ENCODE results near the gene GJD3. TPM values are rescaled to one million over a fixed set of nuclear protein-coding genes. Genes with fewer than 3 reads are reported as not detected.

The GJD3 gene
- polyA plus RNA-seq, 3 donors: not detected

DNA sequence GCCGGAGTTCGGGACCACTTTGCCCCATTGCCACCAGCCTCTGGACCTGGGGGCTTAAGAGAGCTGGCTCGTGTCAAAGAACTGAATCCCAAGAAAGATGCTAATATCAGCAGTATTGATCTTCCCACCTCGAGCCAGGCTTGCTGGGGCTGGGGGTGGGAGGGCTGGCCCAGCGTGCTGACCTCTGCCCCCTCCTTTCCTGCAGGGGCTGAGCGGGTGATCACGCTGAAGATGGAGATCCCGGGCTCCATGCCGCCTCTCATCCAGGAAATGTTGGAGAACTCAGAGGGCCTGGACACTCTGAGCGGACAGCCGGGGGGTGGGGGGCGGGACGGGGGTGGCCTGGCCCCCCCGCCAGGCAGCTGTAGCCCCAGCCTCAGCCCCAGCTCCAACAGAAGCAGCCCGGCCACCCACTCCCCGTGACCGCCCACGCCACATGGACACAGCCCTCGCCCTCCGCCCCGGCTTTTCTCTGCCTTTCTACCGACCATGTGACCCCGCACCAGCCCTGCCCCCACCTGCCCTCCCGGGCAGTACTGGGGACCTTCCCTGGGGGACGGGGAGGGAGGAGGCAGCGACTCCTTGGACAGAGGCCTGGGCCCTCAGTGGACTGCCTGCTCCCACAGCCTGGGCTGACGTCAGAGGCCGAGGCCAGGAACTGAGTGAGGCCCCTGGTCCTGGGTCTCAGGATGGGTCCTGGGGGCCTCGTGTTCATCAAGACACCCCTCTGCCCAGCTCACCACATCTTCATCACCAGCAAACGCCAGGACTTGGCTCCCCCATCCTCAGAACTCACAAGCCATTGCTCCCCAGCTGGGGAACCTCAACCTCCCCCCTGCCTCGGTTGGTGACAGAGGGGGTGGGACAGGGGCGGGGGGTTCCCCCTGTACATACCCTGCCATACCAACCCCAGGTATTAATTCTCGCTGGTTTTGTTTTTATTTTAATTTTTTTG, 8.5 kb downstream of the GJD3 start:
- Histone ChIP-seq H3K36me3 (replicated peaks in 1 of 2; ENCODE audit: control insufficient read depth in 1 of 2, insufficient read depth in 2 of 2, low read length in 2 of 2) (peaks cover 51 to 61% of the 10 kb centered on the region in 2 donors), H4K20me1 (ENCODE audit: insufficient read depth, low read length) (peaks cover 70% of the 10 kb centered on the region), H3K27me3 (ENCODE audit: control insufficient read depth in 2 of 2, insufficient read depth in 2 of 2, low read length in 2 of 2) (peaks cover 0 to 6% of the 10 kb centered on the region in 2 donors), H3K9me3 (replicated peaks in 1 of 2; ENCODE audit: control insufficient read depth in 1 of 2, insufficient read depth in 1 of 2, low read length in 2 of 2) (no peaks in the 10 kb centered on the region), H3K4me3 (replicated peaks in 1 of 3; ENCODE audit: low read depth in 2 of 3, low read length in 3 of 3) (no peak overlapping the region), H3K4me2 (replicated peaks; ENCODE audit: extremely low read depth, low read length, poor library complexity, severe bottlenecking) (no peak overlapping the region), H3K79me2 (ENCODE audit: insufficient read depth, low read length) (peaks cover 5% of the 10 kb centered on the region), H3K4me1 (ENCODE audit: control insufficient read depth in 1 of 2, insufficient read depth in 2 of 2, low read length in 2 of 2) (peaks cover 18 to 49% of the 10 kb centered on the region in 2 donors), H2AFZ (ENCODE audit: insufficient read depth, low read depth, low read length, poor library complexity, severe bottlenecking) (no peak overlapping the region), H3K27ac (ENCODE audit: low read depth in 1 of 2, low read length in 2 of 2) (no peak overlapping the region), H3K9ac (ENCODE audit: insufficient read depth, low read length, poor library complexity, severe bottlenecking) (no peak overlapping the region)
- Mint-ChIP-seq H3K27me3 (ENCODE audit: low read depth in 3 of 3) (peaks cover 8 to 12% (median 10%) of the 10 kb centered on the region in 3 donors), H3K36me3 (peaks cover 45 to 58% of the 10 kb centered on the region in 2 donors), H3K4me3 (no peak overlapping the region), H3K27ac (peak overlapping the region in 1 of 7 donors; percentile 31), H3K9me3 (no peaks in the 10 kb centered on the region), H3K4me1 (peaks cover 44% of the 10 kb centered on the region)
- DNase-seq: peak in 1 of 3 donors; percentile 8
- 94% methylated on average over 21 of the region's 33 CpGs for WGBS (ENCODE audit: insufficient coverage)
- TF ChIP-seq, protein P1, sequence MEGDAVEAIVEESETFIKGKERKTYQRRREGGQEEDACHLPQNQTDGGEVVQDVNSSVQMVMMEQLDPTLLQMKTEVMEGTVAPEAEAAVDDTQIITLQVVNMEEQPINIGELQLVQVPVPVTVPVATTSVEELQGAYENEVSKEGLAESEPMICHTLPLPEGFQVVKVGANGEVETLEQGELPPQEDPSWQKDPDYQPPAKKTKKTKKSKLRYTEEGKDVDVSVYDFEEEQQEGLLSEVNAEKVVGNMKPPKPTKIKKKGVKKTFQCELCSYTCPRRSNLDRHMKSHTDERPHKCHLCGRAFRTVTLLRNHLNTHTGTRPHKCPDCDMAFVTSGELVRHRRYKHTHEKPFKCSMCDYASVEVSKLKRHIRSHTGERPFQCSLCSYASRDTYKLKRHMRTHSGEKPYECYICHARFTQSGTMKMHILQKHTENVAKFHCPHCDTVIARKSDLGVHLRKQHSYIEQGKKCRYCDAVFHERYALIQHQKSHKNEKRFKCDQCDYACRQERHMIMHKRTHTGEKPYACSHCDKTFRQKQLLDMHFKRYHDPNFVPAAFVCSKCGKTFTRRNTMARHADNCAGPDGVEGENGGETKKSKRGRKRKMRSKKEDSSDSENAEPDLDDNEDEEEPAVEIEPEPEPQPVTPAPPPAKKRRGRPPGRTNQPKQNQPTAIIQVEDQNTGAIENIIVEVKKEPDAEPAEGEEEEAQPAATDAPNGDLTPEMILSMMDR (IDR thresholded peaks at IDR 0.05): no peak
- intact Hi-C loops (cut with micrococcal nuclease): loop anchor here (1.0 to 5.0 kb wide), 3 partner anchors 53 to 176 kb away; partner anchors contain the start of gene TOP2A (in 1 of the 2)

DNA sequence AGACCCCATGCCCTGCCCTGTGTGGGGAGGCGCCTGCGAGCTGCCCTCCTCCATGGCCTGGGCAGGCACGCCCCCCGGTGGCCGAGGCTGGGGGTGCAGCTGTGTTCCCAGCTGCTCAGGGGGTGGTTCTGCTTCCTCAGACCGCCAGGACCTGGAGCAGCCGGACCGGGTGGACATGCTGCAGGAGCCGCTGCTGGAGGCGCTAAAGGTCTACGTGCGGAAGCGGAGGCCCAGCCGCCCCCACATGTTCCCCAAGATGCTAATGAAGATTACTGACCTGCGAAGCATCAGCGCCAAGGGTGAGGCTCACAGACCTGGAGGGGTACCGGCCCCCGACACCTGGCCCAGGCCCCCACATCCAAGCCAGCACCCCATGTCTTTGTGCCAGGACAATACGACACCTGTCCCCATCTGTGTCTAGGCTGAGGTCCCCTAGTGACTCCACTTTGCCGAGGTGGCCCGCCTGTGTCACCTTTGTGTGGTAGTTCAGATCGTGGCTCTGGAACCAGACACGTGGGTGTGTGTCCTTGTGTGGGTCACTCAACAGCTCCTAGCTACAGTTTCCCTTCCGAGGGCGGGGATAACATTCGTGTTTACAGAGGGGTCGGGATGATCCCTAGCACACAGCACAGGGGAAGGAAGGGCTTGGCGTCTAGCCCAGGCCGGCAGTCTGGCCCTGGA, 9.3 kb downstream of the GJD3 start:
- peaks cover 58 to 69% of the 10 kb centered on the region in 2 donors for H3K36me3 ChIP-seq (replicated peaks in 1 of 2; ENCODE audit: control insufficient read depth in 1 of 2, insufficient read depth in 2 of 2, low read length in 2 of 2)

More for the DNA sequence above, 9.3 kb downstream of the GJD3 start:
- intact Hi-C loops (cut with micrococcal nuclease): loop anchor here (1.0 to 5.0 kb wide), 3 partner anchors 52 to 177 kb away; partner anchors contain the start of gene TOP2A (in 1 of the 2)
- no peak overlapping the region for H2AFZ ChIP-seq (ENCODE audit: insufficient read depth, low read depth, low read length, poor library complexity, severe bottlenecking)
- H3K36me3 Mint-ChIP-seq: peaks cover 52 to 67% of the 10 kb centered on the region in 2 donors
- H3K9me3 Mint-ChIP-seq: no peaks in the 10 kb centered on the region
- H3K27ac ChIP-seq (ENCODE audit: low read depth in 1 of 2, low read length in 2 of 2): no peak overlapping the region
- TF ChIP-seq, protein P1 (IDR thresholded peaks at IDR 0.05): peak; percentile 98
- peaks cover 44% of the 10 kb centered on the region for H3K4me1 Mint-ChIP-seq
- H3K79me2 ChIP-seq (ENCODE audit: insufficient read depth, low read length): peaks cover 13% of the 10 kb centered on the region
- peaks cover 3 to 5% (median 4%) of the 10 kb centered on the region in 3 donors for H3K27me3 Mint-ChIP-seq (ENCODE audit: low read depth in 3 of 3)
- no peaks in the 10 kb centered on the region for H3K27me3 ChIP-seq (ENCODE audit: control insufficient read depth in 2 of 2, insufficient read depth in 2 of 2, low read length in 2 of 2)
- H3K4me1 ChIP-seq (ENCODE audit: control insufficient read depth in 1 of 2, insufficient read depth in 2 of 2, low read length in 2 of 2): peaks cover 18 to 49% of the 10 kb centered on the region in 2 donors
- WGBS (ENCODE audit: insufficient coverage): 59% methylated on average over 28 of the region's 29 CpGs
- H3K4me3 Mint-ChIP-seq: no peak overlapping the region
- peak; percentile 64 to 73 (median 73) for DNase-seq
- no peak overlapping the region for H3K9ac ChIP-seq (ENCODE audit: insufficient read depth, low read length, poor library complexity, severe bottlenecking)
- peak overlapping the region in 4 of 7 donors; percentile 31 to 81 (median 66) for H3K27ac Mint-ChIP-seq
- no peaks in the 10 kb centered on the region for H3K9me3 ChIP-seq (replicated peaks in 1 of 2; ENCODE audit: control insufficient read depth in 1 of 2, insufficient read depth in 1 of 2, low read length in 2 of 2)
- no peak overlapping the region for H3K4me3 ChIP-seq (replicated peaks in 1 of 3; ENCODE audit: low read depth in 2 of 3, low read length in 3 of 3)
- no peak overlapping the region for H3K4me2 ChIP-seq (replicated peaks; ENCODE audit: extremely low read depth, low read length, poor library complexity, severe bottlenecking)
- peaks cover 78% of the 10 kb centered on the region for H4K20me1 ChIP-seq (ENCODE audit: insufficient read depth, low read length)

Data from CD14-positive monocyte (primary cell).